ENCODE results near the gene LTBP1. TPM values are rescaled to one million over a fixed set of nuclear protein-coding genes. Genes with fewer than 3 reads are reported as not detected.

The LTBP1 gene
- polyA plus RNA-seq, 2 of the 4 experiments (the other 2 are of a cell fraction) = 23.8 to 30.4 TPM

DNA sequence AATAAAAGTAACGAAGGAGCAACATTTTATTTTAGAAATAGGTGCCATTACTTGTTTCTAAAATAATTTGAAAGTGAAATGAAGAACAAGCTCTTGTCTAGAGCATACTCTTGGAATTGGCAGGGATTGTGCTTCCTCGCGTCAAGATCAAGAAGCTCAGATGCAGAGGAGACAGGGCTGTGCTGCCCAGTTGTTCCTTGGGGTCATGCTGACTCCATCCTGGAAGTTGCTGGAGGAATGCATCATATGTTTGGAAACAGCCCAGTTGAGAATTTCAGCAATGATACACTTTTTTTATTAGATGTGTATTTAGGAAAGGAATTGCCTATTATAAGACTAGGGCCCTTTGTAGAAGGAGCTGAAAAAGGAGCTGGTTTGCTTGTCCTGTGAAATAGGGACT lies 17.2 kb downstream of the LTBP1 start:
- H3K27ac ChIP-seq = no peak overlapping the region
- ChIA-PET POLR2A (interaction anchor here (0.7 kb wide), 1 partner anchor 126 kb away, joined by 3 read pairs; no protein-coding TSS in a partner anchor), CTCF (interaction anchor here (0.6 to 1.8 kb wide), 5 partner anchors 70 to 477 kb away, joined by 3 to 6 read pairs (median 3); no protein-coding TSS in a partner anchor)
- H3K4me3 ChIP-seq = no peak overlapping the region
- no peak for FAIRE-seq
- DNase-seq (ENCODE audit: low read depth in 1 of 2, low spot score in 1 of 2) = no peak
- no peaks in the 10 kb centered on the region for H3K9me3 ChIP-seq
- WGBS (ENCODE audit: missing lambda C conversion rate) = 85% methylated on average over 3 of the region's 3 CpGs
- TF ChIP-seq HOXB13 (CRISPR knock-in tag; IDR thresholded peaks at IDR 0.05; ENCODE audit: low read depth) = no peak
- TF ChIP-seq PHF8 (IDR thresholded peaks at IDR 0.05; ENCODE audit: borderline replicate concordance, low read depth) = no peak
- TF ChIP-seq RCOR1 (IDR thresholded peaks at IDR 0.05; ENCODE audit: low read depth, low read length) = no peak
- TF ChIP-seq EHMT2 (IDR thresholded peaks at IDR 0.05; ENCODE audit: low read depth) = no peak
- TF ChIP-seq CBX8 (IDR thresholded peaks at IDR 0.05) = no peak
- TF ChIP-seq, protein P1, sequence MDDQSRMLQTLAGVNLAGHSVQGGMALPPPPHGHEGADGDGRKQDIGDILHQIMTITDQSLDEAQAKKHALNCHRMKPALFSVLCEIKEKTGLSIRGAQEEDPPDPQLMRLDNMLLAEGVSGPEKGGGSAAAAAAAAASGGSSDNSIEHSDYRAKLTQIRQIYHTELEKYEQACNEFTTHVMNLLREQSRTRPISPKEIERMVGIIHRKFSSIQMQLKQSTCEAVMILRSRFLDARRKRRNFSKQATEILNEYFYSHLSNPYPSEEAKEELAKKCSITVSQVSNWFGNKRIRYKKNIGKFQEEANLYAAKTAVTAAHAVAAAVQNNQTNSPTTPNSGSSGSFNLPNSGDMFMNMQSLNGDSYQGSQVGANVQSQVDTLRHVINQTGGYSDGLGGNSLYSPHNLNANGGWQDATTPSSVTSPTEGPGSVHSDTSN (IDR thresholded peaks at IDR 0.05) = no peak
- no peak for TF ChIP-seq SMC3 (IDR thresholded peaks at IDR 0.05)
- no peak for TF ChIP-seq ESRRA (IDR thresholded peaks at IDR 0.05; ENCODE audit: borderline replicate concordance, low read length)
- no peak for TF ChIP-seq BCL3 (IDR thresholded peaks at IDR 0.05)
- no peak for TF ChIP-seq ZNF302 (CRISPR knock-in tag; IDR thresholded peaks at IDR 0.05)
- TF ChIP-seq MAFK (IDR thresholded peaks at IDR 0.05; ENCODE audit: partially characterized antibody) = no peak
- no peak for ATAC-seq
- H3K4me1 ChIP-seq = no peaks in the 10 kb centered on the region
- H3K4me2 ChIP-seq = no peak overlapping the region

DNA sequence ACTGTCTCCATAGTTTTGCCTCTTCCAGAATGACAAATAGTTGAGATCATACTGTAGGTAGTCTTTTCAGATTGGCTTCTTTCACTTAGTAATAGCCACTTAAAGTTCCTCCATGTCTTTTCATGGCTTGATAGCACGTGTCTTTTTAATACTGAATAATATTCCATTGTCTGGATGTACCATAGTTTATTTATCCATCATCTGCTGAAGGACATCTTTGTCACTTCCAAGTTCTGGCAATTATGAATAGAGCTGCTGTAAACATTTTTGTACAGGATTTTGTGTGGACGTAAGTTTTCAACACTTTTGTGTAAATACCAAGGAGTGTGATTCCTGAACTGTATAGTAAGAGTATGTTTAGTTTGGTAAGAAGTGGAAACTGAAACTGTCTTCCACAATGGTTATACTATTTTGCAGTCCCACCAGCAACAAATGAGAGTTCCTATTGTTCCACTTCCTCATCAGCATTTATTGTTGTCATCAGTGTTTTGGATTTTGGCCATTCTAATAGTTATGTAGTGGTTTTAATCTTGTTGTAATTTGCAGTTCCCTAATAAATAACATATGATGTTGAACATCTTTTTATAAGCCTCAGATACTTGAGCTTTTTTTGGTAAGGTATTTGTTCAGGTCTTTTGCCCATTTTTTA lies 18.9 kb downstream of the LTBP1 start:
- H3K4me1 ChIP-seq = no peaks in the 10 kb centered on the region
- H3K9me3 ChIP-seq = no peaks in the 10 kb centered on the region
- DNase-seq (ENCODE audit: low read depth in 1 of 2, low spot score in 1 of 2) (no peak), ATAC-seq (no peak), FAIRE-seq (no peak)
- H3K4me3 ChIP-seq = no peak overlapping the region
- POLR2A ChIA-PET = no interaction called here
- CTCF ChIA-PET = interaction anchor here (1.7 to 1.8 kb wide), 2 partner anchors 68 to 238 kb away, joined by 3 to 6 read pairs; no protein-coding TSS in a partner anchor
- WGBS (ENCODE audit: missing lambda C conversion rate) = 82% methylated on average over 2 of the region's 2 CpGs
- no peak overlapping the region for H3K27ac ChIP-seq
- no peak overlapping the region for H3K4me2 ChIP-seq
- TF ChIP-seq BCL3 (IDR thresholded peaks at IDR 0.05) = no peak

GRCh38 chr2:32969444-32970162 lies 22.9 kb downstream of the LTBP1 start:
- ChIA-PET CTCF (no interaction called here), POLR2A (no interaction called here)
- no peak overlapping the region for H3K4me3 ChIP-seq
- FAIRE-seq (no peak), DNase-seq (ENCODE audit: low read depth in 1 of 2, low spot score in 1 of 2) (no peak), ATAC-seq (no peak)
- peaks cover 4% of the 10 kb centered on the region; the same call in 2 of the 3 replicates for H3K9me3 ChIP-seq
- no peak for TF ChIP-seq TP53 (CRISPR knock-in tag; IDR thresholded peaks at IDR 0.05)
- TF ChIP-seq CBX8 (IDR thresholded peaks at IDR 0.05) = no peak
- no peak for TF ChIP-seq NPAS2 (CRISPR knock-in tag; IDR thresholded peaks at IDR 0.05; ENCODE audit: borderline replicate concordance)
- TF ChIP-seq HOXA7 (CRISPR knock-in tag; IDR thresholded peaks at IDR 0.05) = no peak
- TF ChIP-seq NR3C1 (IDR thresholded peaks at IDR 0.05) = no peak
- no peak for TF ChIP-seq CEBPB (IDR thresholded peaks at IDR 0.05)
- TF ChIP-seq SMC3 (IDR thresholded peaks at IDR 0.05) = no peak
- TF ChIP-seq RNF2 (IDR thresholded peaks at IDR 0.05; ENCODE audit: borderline replicate concordance, low read depth) = no peak
- no peak for TF ChIP-seq FOXS1 (CRISPR knock-in tag; IDR thresholded peaks at IDR 0.05)
- no peak for TF ChIP-seq ZNF302 (CRISPR knock-in tag; IDR thresholded peaks at IDR 0.05)
- TF ChIP-seq RFX5 (IDR thresholded peaks at IDR 0.05) = no peak
- TF ChIP-seq NFE2L2 (conservative IDR thresholded peaks at IDR 0.05; ENCODE audit: low read length) = no peak
- WGBS (ENCODE audit: missing lambda C conversion rate) = 61% methylated on average over 2 of the region's 2 CpGs
- H3K27ac ChIP-seq = no peak overlapping the region
- H3K4me1 ChIP-seq = no peaks in the 10 kb centered on the region
- H3K4me2 ChIP-seq = no peak overlapping the region
